C4-2B (cell line): Measurements from ENCODE around the gene HACD2.

Experiments used
- ZFX ChIP-seq: fragments of 450-650 bp; IDR thresholded peaks from 2 replicates; pipeline ENCODE4 v1.6.1; 2017
- TF ChIP-seq, protein P1 (sequence below): fragments of 450-650 bp; conservative IDR thresholded peaks from 2 replicates; pipeline ENCODE4 v1.5.1; 2017; ENCODE audit warnings: mild to moderate bottlenecking

DNA sequence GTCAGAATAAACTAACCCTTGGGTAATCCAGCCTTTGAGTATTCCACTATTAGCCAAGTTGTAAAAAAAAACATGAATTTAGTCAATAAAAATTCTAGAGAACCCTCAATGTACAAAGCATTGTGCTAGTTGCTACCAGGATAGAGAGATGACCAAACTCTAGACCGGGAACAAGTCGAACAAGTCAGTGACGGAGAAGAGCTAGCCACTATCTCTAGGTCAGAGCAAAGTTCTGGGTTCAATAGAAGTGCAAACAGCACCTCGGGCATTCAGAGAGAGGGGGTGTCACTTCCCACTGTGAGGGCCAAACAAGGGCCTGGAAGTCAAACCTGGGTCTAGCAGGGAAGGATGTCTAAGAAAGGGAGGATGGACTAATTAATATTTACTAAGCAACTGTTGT lies 133.7 kb downstream of the HACD2 start:
- TF ChIP-seq, protein P1, sequence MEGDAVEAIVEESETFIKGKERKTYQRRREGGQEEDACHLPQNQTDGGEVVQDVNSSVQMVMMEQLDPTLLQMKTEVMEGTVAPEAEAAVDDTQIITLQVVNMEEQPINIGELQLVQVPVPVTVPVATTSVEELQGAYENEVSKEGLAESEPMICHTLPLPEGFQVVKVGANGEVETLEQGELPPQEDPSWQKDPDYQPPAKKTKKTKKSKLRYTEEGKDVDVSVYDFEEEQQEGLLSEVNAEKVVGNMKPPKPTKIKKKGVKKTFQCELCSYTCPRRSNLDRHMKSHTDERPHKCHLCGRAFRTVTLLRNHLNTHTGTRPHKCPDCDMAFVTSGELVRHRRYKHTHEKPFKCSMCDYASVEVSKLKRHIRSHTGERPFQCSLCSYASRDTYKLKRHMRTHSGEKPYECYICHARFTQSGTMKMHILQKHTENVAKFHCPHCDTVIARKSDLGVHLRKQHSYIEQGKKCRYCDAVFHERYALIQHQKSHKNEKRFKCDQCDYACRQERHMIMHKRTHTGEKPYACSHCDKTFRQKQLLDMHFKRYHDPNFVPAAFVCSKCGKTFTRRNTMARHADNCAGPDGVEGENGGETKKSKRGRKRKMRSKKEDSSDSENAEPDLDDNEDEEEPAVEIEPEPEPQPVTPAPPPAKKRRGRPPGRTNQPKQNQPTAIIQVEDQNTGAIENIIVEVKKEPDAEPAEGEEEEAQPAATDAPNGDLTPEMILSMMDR, result no peak
- no peak for TF ChIP-seq ZFX
